Mammary epithelial cell (primary cell): ENCODE results near the gene SPECC1L.

Experiments
- CTCF ChIP-seq, 2 donors: IDR thresholded peaks in 1 of 2; conservative IDR thresholded peaks in 1 of 2; 2 replicates each; pipeline ENCODE4 v1.5.1; 2011 to 2012; ENCODE audit warnings: inconsistent platforms in 2 of 2, low read length in 2 of 2, mild to moderate bottlenecking in 2 of 2, control low read depth in 1 of 2, low read depth in 1 of 2; ENCODE audit not compliant: insufficient read depth in 1 of 2; ENCODE audit errors: extremely low read depth in 1 of 2
- EZH2 ChIP-seq: IDR thresholded peaks from 2 replicates; pipeline ENCODE4 v1.6.1; 2012; ENCODE audit warnings: low read length, inconsistent platforms, borderline replicate concordance

DNA sequence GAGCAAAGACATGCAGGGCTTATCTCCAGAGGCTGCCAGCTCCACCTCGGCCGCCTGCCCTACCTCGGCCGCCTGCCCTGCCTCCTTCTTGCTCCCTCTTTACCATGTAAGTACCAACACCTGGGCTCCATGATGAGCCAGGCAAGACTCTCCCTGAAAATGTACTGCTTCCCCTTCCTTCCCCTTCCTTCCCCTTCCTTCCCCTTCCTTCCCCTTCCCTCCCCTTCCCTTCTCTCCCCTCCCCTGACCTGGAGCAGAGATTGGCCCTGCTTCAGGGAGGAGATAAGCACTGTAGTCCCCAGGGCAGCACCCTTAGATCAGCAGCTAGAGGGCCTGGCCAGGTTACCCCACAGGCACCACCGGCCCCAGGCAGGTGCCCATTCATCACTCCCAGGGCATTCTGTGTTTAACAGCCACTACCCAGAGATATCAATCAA is 131.3 kb downstream of the SPECC1L start:
- TF ChIP-seq CTCF (conservative IDR thresholded peaks at IDR 0.05 in 1 of 2, IDR thresholded peaks at IDR 0.05 in 1 of 2; ENCODE audit: extremely low read depth in 1 of 2, insufficient read depth in 1 of 2, low read depth in 1 of 2, low read length in 2 of 2) = no peak
- no peak for TF ChIP-seq EZH2
